ENCODE measurements around the gene SIK3.
"Not testable (repeated sequence)": the region's sequence is repeated elsewhere in the genome, so short reads cannot be mapped to it uniquely, and the experiment has no call there.

SIK3 gene

DNA sequence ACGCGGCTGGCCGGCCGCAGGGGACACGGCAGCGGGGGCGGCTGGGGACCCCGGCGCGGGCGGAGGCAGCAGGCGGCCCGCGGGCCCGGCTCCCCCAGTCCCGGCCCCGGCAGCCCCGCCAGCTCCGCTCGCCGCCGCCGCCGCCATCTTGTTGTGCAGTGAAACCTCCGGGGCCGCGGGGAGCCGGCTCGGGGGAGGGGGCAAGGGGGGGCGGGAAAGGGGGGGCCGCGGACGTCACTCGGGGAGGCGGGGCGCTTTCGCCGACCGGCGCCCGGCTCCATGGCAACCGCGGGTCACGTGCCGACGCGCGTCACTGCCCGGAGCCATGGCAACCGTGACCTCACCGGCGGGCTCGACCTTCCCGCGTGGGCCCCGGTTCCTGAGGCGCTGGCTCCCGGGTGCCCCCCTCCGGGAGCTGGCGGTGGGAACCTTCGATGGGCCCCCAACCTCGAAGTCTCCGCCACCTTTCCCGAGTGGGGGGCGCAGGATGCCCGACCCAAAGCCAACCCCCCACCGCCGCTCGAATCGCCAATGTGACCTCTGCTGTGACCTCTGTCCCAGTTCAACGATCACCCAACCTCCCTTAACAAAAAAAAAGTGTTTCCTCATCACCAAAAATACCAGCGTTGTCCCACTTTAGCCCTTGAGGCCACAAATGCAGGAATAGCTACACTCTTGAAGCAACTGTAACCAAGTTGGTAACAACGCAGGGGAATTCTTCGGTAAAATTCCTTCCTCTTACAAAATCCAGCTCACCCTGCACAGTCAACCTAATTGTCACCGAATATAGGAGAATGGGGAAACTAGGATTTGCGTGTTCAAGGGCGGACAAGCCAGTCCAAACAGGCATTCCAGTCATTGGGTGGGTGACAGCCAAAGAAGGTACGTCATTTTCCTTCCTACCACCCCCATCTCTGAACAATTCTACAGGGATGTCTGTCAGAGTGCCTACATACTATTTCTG, at the start of gene SIK3:
SIK3 (minus strand) TSS at position 160 of the 964 bp plus-strand sequence; CDS start at position 147, 13 bp downstream.
- peak; percentile 96 for DNase-seq (ENCODE audit: low spot score)

- DNase-seq (ENCODE audit: low spot score), result no peak
These were observed 48.3 kb upstream of the SIK3 start for GRCh38 chr11:117146521-117146920.

DNA sequence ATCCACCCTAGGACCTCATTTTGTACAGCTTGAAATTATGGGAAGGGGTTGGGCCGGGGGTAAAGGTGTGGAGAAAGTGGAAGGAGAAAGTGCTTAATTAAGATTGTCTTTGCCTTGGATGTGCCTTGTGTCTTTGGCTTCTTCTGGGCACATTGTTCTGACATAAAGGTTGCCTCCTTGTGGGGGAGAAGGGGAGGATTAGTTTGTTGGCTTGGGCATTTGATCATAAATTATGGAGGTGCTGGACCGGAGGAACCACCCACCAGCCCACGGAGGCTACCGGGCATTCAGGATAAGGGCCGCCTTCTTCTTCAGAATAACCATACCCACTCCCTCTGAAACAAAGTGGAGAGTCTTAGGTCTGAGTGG, 47.1 kb upstream of the SIK3 start:
- DNase-seq (ENCODE audit: low spot score), result no peak

DNA sequence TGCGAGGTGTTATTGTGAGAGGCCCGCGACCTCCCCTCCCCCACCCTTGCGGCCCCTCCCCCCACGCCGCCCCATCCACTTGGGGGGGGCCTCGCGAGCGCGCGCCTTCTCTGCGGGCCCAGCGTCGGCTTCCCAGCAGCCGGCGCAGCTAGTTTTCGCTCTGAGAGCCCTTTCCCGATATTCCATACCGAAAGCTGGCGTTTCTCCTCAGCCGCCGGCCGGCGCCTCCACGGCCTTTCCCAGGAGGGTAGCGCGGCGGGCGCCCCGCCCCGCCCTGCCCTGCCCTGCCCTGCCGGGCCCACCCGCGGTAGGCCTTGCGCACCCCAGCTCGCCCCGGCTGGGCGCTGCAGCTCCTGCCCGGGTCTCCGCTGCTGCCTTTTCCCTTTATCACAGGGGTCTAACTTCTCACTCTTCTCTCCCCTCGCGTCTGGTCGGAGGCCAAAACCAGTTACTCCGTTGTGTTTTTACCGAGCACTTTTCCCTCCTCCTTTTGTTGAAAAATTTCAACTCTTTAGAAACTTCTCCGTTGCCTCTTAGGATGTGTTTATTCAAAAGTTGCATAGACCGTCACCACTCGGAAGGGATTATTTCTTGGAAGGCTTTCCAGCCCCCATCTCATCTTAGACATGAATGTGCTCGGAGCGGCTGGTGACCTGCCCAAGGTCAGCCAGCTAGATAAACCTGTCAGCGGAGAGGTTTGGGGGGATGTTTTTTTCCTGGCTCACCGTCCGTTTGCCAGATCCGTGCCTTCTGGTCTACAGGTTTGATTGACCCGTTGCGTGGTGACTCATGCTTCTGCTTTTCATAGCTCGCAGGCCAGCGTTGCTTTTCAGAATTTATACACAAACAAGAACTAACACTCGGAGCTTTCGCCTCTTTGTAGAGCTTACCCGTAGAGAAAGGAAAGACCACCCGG, 46.5 kb upstream of the SIK3 start:
- DNase-seq (ENCODE audit: low spot score), result peak; percentile 47

- DNase-seq (ENCODE audit: low spot score), result peak; percentile 95
These were observed 45.7 kb upstream of the SIK3 start, which contains the start of gene PAFAH1B2 for GRCh38 chr11:117143871-117144476. Gene PAFAH1B2, plus strand, starts transcription at chr11:117144287. Its CDS starts 8,161 bp downstream, at chr11:117152448.

DNA sequence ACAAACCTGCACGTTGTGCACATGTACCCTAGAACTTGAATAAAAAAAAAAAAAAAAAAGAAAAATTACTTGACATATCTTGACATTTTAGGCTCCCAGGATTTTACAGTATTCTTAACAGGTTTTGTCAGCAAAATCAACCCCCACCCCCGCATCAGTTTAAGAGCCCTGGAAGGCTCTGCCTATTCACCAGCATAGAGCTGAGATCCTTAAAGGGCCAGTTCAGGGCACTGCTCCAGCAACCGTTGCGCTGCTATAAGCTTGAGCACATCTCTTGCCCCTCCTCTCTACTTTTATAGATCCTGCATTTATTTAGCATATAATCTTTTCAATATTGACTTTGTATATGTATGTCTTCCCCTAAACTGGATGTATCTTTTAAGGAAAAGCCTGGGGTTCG, 45.2 kb upstream of the SIK3 start:
- no peak for DNase-seq (ENCODE audit: low spot score)

DNA sequence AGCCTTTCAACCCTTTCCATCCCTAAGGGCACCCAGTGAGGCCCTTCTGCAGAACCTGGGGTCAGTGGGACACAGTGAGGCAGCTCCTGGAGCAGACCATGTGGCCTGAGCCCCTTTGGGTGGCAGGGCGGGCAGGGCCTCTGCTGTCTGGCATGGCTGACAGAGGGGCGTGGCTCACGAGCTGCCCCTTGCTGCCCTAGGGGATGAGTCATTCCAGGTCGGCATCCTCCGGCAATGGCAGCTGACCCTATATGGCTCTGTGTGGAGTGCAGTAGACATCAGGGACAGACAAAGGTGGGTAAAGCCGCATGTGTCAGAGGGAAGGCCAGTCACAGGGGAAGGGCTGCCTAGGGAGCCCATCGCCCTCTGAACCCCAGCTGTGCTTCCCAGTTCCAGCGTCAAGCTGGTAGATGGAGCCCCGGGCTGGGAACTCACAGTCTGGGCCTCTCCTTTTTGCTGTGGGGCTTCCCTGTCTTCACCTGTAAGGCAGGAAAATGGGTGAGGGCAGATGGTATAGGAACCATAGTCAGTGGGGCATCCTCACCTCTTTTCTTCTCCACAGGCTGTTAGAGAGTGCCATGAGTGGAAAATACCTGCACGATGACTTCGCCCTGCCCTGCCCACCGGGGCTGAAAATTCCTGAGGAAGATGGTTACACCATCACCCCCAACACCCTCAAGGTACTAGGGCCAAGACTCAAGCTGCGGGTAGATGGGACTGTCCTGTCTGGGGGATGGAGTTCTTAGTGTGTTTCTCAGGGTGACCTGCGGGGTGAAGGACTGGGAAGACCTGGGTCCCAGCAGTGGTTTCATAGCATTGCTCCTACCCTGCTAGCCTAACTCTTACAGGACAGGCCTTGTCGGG, 39.2 kb upstream of the SIK3 start:
- DNase-seq (ENCODE audit: low spot score), result not testable (repeated sequence)

DNA sequence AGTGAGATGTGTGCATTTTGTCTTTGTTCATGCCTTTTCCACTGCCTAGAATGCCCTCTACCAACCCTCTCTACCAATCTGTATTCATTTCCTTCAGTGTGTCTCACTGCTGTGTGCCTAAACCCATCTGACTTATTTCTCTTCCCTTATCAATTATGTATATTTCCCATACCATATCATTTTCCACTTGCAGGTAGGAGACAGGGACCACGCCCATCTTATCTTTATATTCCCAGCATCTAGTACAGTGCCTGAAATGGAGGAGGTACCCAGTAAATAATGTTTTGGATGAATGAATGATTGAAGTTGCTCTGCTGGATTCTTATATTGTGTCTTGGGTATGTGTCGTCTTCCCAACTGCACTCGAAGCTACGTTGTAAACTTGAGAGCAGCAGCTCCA, 36.8 kb upstream of the SIK3 start:
- not testable (repeated sequence) for DNase-seq (ENCODE audit: low spot score)

DNA sequence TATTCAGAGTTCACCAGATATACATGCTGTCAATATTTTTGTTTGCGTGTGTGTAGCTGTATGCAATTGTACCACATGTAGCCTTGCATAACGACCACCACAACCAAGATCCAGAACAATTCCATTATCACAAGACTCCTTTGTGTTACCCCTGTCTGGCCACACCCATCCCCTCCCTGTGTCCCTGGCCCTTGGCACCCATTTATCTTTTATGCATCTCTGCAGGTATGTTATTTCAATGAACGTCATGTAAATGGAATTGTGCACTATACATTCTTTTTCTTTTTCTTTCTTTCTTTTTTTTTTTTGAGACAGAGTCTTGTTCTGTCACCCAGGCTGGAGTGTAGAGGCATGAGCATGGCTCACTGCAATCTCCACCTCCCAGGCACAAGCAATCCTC, 36.2 kb upstream of the SIK3 start:
- no peak for DNase-seq (ENCODE audit: low spot score)

GRCh38 chr11:117130879-117131278, 32.7 kb upstream of the SIK3 start:
- no peak for DNase-seq (ENCODE audit: low spot score)

DNA sequence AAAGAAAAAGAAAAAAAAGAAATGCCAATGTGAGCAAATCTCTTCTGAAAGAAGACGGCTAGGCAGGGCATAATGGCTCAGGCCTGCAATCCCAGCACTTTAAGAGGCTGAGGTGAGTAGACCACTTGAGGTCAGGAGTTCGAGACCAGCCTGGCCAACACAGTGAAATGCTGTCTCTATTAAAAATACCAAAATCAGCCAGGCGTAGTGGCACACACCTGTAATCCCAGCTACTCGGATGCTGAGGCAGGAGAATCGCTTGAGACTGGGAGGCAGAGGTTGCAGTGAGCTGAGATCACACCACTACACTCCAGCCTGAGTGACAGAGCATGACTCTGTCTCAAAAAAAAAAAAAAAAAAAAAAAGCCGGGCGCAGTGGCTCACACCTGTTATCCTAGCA, 32.2 kb upstream of the SIK3 start:
- DNase-seq (ENCODE audit: low spot score), result not testable (repeated sequence)

- no peak for DNase-seq (ENCODE audit: low spot score)
These were observed 30.1 kb upstream of the SIK3 start for GRCh38 chr11:117128289-117128688.

DNA sequence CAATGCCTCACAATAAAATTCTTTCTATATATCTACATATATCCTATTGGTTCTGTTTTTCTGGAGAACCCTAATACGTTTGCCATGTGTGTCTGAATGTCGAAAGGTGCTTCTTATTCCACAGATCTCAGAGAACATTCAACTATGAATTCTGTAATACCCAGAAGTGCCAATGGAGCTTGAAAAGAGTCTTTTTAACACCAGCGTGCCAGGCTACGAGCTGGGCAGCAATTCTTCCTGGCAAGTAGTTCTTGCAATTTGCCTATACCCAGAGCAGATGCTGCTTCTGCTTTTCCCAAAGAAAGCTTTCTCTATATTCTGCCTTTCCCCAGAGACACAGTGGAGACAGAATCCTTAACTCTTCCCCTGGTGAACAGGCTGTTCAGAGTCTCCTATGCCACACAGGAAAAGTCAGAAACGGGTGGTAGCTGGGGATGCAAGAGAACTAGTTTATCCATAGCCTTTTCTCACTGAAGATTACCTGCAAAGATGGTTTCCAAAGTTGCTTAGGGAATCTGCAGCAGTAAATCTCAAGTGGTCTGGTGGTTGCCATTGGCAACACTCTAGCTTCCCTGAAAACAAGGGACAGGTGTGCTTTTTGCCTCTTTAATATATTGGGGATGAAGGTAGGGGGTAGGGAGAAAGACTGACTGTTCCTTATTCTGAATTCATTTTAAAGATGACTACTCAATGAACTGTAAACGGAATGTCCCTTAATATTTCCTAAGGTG, 29.1 kb upstream of the SIK3 start:
- no peak for DNase-seq (ENCODE audit: low spot score)

DNA sequence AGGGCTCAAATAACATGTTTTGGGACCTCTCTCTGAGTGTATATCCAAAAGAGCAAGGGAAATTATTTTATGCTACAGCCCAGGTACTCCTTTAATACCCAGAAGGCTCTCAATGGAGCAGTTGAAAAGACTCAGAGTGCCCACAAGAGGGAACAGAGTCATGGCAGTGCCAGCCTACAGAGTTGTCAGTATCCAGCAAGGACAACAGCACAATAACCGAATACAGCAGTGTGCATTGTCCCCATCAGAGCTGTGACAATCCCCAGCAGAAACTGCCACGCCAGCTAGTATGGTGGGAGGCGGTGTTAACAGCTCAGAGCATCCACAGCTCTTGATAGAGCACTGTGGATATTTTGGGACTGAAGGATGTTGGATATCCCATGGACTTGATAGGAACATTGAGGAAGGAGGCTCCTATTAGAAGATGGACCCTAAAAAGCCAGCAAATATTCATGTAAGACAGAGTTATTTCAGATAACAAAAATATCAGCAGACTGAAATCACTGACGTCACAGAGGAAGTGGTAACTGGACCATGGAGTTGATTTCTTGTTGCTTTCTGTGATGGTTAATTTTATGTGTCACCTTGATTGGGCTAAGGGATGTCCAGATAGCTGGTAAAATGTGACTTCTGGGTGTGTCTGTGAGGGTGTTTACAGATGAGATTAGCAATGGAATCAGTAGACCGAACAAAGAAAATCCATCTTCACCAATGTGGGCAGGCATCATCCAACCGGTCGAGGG, 28.2 kb upstream of the SIK3 start:
- no peak for DNase-seq (ENCODE audit: low spot score)

- no peak for DNase-seq (ENCODE audit: low spot score)
These were observed 24.3 kb upstream of the SIK3 start for GRCh38 chr11:117122556-117122955.

DNA sequence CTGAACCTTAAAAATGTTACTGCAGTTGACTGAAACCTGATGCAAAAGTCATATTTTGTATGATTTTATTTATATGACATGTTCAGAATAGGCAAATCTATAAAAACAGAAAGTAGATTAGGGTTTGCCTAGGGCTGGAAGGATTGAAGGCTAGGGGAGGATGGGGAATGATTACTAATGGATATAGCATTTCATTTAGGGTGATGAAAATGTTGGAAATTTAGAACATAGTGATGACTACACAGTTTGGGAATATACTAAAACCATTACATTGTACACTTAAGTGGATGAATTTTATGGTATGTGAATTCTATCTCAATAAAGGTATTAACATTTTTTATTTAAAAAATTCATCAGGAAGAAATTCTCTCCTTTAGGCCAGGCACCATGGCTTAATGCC, 22.9 kb upstream of the SIK3 start:
- no peak for DNase-seq (ENCODE audit: low spot score)

- no peak for DNase-seq (ENCODE audit: low spot score)
These were observed 19.5 kb upstream of the SIK3 start for GRCh38 chr11:117117681-117118080.

- not testable (repeated sequence) for DNase-seq (ENCODE audit: low spot score)
These were observed 14.7 kb upstream of the SIK3 start for GRCh38 chr11:117112939-117113338.

DNA sequence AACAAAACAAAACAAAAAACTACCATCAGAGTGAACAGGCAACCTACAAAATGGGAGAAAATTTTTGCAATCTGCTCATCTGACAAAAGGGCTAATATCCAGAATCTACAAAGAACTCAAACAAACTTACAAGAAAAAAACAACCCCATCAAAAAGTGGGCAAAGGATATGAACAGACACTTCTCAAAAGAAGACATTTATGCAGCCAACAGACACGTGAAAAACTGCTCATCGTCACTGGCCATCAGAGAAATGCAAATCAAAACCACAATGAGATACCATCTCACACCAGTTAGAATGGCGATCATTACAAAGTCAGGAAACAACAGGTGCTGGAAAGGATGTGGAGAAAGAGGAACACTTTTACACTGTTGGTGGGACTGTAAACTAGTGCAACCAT, 14.3 kb upstream of the SIK3 start:
- not testable (repeated sequence) for DNase-seq (ENCODE audit: low spot score)
